ENCODE results near the gene NT5C1B.

DNA sequence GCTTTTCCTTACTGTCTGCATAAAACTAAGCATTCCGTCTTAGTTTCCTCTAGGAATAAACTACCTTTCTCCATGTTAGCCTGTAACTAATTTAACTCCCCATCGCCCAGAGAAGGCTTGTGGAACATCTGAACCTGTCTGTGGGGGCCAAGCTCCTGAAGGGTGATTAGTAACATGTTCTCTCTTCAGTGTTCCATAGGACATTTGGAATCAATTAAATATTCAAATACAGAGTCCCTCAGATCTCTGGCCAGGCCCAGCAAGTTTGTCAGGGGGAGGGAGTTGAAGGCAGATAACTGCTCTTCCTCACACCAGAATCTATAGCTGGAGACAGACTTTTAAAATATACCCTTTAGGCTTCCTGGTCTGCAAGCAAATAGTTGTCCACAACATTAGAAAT lies 37.7 kb downstream of the NT5C1B start:
- TF ChIP-seq, protein P1, sequence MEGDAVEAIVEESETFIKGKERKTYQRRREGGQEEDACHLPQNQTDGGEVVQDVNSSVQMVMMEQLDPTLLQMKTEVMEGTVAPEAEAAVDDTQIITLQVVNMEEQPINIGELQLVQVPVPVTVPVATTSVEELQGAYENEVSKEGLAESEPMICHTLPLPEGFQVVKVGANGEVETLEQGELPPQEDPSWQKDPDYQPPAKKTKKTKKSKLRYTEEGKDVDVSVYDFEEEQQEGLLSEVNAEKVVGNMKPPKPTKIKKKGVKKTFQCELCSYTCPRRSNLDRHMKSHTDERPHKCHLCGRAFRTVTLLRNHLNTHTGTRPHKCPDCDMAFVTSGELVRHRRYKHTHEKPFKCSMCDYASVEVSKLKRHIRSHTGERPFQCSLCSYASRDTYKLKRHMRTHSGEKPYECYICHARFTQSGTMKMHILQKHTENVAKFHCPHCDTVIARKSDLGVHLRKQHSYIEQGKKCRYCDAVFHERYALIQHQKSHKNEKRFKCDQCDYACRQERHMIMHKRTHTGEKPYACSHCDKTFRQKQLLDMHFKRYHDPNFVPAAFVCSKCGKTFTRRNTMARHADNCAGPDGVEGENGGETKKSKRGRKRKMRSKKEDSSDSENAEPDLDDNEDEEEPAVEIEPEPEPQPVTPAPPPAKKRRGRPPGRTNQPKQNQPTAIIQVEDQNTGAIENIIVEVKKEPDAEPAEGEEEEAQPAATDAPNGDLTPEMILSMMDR (IDR thresholded peaks at IDR 0.05) = no peak
- no peak for TF ChIP-seq POLR2A (IDR thresholded peaks at IDR 0.05)

Data from ovary (tissue), 3 donors.